Neutrophil (primary cell): Measurements from ENCODE around the gene IL17REL.
A peak's percentile ranks its signal among the peaks of the same experiment; 100 is the strongest.

Experiments
- H3K27ac ChIP-seq: fragments of 200-600 bp; sonication (generic); 2 replicates; pipeline ENCODE4 v1.5.1; 2016; ENCODE audit warnings: mild to moderate bottlenecking, moderate library complexity
- H3K27me3 ChIP-seq: fragments of 200-600 bp; sonication (generic); 2 replicates; pipeline ENCODE4 v1.6.0; 2016; ENCODE audit warnings: mild to moderate bottlenecking
- H3K36me3 ChIP-seq: fragments of 200-600 bp; sonication (generic); 2 replicates; pipeline ENCODE4 v1.5.1; 2017
- H3K4me1 ChIP-seq, 2 experiments: fragments of 200-600 bp in 1 of 2; sonication (generic) in 1 of 2; 1 replicate in 1 of 2; 2 replicates in 1 of 2; pipeline versions ENCODE4 v1.5.1 to v1.6.1; 2013 to 2016; ENCODE audit warnings: low read depth in 1 of 2, low read length in 1 of 2, mild to moderate bottlenecking in 1 of 2, moderate library complexity in 1 of 2; ENCODE audit not compliant: control insufficient read depth in 1 of 2, insufficient read depth in 1 of 2
- H3K4me3 ChIP-seq, 2 experiments: fragments of 200-600 bp in 1 of 2; sonication (generic) in 1 of 2; 1 replicate in 1 of 2; 2 replicates in 1 of 2; pipeline ENCODE4 v1.5.1; 2013 to 2016; ENCODE audit warnings: low read depth in 1 of 2, low read length in 1 of 2, mild to moderate bottlenecking in 1 of 2, moderate library complexity in 1 of 2
- H3K9me3 ChIP-seq: fragments of 200-600 bp; sonication (generic); 2 replicates; pipeline ENCODE4 v1.5.1; 2016
- TF ChIP-seq, protein P1 (sequence below): fragments of 200-600 bp; sonication (generic); IDR thresholded peaks from 2 replicates; pipeline ENCODE4 v1.5.1; 2016; ENCODE audit warnings: antibody characterized with exemption

The IL17REL gene

DNA sequence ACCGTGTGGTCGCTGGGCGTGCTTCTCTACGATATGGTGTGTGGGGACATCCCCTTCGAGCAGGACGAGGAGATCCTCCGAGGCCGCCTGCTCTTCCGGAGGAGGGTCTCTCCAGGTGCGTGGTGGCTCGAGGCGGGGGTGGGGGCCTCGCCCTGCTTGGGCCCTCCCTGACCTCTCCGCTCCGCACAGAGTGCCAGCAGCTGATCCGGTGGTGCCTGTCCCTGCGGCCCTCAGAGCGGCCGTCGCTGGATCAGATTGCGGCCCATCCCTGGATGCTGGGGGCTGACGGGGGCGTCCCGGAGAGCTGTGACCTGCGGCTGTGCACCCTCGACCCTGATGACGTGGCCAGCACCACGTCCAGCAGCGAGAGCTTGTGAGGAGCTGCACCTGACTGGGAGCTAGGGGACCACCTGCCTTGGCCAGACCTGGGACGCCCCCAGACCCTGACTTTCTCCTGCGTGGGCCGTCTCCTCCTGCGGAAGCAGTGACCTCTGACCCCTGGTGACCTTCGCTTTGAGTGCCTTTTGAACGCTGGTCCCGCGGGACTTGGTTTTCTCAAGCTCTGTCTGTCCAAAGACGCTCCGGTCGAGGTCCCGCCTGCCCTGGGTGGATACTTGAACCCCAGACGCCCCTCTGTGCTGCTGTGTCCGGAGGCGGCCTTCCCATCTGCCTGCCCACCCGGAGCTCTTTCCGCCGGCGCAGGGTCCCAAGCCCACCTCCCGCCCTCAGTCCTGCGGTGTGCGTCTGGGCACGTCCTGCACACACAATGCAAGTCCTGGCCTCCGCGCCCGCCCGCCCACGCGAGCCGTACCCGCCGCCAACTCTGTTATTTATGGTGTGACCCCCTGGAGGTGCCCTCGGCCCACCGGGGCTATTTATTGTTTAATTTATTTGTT is 49.6 kb downstream of the IL17REL start:
- Histone ChIP-seq H3K27ac (peak overlapping the region; percentile 98), H3K27me3 (peaks cover 10% of the 10 kb centered on the region), H3K36me3 (peaks cover 46% of the 10 kb centered on the region), H3K4me3 (peak overlapping the region; percentile 94 to 99), H3K4me1 (peaks cover 72 to 73% of the 10 kb centered on the region in 2 experiments), H3K9me3 (no peaks in the 10 kb centered on the region)
- TF ChIP-seq, protein P1, sequence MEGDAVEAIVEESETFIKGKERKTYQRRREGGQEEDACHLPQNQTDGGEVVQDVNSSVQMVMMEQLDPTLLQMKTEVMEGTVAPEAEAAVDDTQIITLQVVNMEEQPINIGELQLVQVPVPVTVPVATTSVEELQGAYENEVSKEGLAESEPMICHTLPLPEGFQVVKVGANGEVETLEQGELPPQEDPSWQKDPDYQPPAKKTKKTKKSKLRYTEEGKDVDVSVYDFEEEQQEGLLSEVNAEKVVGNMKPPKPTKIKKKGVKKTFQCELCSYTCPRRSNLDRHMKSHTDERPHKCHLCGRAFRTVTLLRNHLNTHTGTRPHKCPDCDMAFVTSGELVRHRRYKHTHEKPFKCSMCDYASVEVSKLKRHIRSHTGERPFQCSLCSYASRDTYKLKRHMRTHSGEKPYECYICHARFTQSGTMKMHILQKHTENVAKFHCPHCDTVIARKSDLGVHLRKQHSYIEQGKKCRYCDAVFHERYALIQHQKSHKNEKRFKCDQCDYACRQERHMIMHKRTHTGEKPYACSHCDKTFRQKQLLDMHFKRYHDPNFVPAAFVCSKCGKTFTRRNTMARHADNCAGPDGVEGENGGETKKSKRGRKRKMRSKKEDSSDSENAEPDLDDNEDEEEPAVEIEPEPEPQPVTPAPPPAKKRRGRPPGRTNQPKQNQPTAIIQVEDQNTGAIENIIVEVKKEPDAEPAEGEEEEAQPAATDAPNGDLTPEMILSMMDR: no peak

DNA sequence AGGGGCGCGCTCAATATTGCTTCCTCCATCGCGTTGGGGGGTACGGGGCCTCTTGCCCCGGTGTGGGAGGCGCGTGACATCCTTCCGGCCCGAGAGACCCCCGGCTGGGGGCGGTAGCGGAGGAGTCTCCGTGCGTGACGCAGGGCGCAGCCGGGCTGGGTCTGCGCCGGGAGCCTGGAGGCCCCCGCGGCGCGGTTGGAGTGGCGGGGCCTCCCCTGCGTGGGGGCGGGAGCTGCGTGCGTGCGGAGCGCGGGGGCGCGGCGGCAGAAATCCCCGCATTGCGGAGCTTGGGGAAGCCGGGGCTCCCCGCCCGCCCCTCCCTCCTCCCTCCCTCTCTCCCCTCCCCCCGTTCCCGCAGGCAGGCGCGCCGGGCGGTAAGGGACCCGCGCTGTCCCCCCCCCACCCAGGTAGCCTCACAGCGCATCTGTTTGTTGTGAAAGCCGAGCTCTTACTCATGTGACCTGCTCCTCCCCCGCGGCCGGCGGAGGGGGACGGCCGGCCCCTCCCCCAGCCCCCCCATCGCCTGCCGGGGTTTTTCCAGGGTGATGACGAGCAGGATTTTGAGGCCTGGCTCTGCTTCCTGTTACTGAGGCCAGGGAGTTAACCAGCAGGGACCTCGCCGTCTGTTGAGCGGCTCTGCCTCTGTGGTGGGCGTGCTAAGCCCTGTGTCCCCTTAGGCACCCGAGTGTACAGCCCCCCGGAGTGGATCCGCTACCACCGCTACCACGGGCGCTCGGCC is 50.4 kb downstream of the IL17REL start:
- H3K9me3 ChIP-seq: no peaks in the 10 kb centered on the region
- peak overlapping the region; percentile 94 to 99 for H3K4me3 ChIP-seq
- H3K27me3 ChIP-seq: peaks cover 10% of the 10 kb centered on the region
- H3K27ac ChIP-seq: peak overlapping the region; percentile 98
- TF ChIP-seq, protein P1: no peak
- H3K4me1 ChIP-seq: peaks cover 64 to 65% of the 10 kb centered on the region in 2 experiments
- peaks cover 46% of the 10 kb centered on the region for H3K36me3 ChIP-seq

DNA sequence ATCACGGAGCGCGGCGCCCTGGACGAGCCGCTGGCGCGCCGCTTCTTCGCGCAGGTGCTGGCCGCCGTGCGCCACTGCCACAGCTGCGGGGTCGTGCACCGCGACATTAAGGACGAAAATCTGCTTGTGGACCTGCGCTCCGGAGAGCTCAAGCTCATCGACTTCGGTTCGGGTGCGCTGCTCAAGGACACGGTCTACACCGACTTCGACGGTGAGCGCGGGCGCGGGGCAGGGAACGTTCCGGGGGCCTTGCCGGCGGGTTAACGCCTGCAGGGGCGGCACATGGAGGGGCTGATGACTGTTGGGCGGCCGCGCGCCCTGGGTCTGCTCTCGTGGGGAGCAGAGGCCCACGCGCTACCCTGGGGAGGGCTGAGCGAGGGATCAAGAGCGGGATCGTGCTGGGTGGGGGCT is 51.0 kb downstream of the IL17REL start:
- Histone ChIP-seq H3K9me3 (no peaks in the 10 kb centered on the region), H3K4me1 (peaks cover 58 to 59% of the 10 kb centered on the region in 2 experiments), H3K27me3 (peaks cover 10% of the 10 kb centered on the region), H3K4me3 (peak overlapping the region; percentile 94 to 99), H3K27ac (peak overlapping the region; percentile 98), H3K36me3 (peaks cover 46% of the 10 kb centered on the region)
- TF ChIP-seq, protein P1: no peak

DNA sequence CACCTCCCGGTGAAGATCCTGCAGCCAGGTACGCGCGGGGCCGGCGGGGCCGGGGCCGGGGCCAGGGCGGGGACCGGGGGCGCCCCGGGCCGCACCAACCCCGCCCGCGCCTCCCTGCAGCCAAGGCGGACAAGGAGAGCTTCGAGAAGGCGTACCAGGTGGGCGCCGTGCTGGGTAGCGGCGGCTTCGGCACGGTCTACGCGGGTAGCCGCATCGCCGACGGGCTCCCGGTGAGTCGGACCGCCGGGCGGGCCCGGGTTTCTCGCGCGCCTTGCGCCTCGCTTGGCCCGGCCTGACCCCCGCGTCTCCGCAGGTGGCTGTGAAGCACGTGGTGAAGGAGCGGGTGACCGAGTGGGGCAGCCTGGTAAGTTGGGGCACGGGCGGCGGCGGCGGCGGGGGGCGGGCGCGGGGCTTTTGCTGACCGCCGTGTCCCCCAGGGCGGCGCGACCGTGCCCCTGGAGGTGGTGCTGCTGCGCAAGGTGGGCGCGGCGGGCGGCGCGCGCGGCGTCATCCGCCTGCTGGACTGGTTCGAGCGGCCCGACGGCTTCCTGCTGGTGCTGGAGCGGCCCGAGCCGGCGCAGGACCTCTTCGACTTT is 51.5 kb downstream of the IL17REL start:
- Histone ChIP-seq H3K36me3 (peaks cover 46% of the 10 kb centered on the region), H3K4me1 (peaks cover 53 to 54% of the 10 kb centered on the region in 2 experiments), H3K27me3 (peaks cover 10% of the 10 kb centered on the region), H3K9me3 (no peaks in the 10 kb centered on the region), H3K27ac (peak overlapping the region; percentile 98), H3K4me3 (peak overlapping the region; percentile 94 to 99)
- TF ChIP-seq, protein P1: no peak

DNA sequence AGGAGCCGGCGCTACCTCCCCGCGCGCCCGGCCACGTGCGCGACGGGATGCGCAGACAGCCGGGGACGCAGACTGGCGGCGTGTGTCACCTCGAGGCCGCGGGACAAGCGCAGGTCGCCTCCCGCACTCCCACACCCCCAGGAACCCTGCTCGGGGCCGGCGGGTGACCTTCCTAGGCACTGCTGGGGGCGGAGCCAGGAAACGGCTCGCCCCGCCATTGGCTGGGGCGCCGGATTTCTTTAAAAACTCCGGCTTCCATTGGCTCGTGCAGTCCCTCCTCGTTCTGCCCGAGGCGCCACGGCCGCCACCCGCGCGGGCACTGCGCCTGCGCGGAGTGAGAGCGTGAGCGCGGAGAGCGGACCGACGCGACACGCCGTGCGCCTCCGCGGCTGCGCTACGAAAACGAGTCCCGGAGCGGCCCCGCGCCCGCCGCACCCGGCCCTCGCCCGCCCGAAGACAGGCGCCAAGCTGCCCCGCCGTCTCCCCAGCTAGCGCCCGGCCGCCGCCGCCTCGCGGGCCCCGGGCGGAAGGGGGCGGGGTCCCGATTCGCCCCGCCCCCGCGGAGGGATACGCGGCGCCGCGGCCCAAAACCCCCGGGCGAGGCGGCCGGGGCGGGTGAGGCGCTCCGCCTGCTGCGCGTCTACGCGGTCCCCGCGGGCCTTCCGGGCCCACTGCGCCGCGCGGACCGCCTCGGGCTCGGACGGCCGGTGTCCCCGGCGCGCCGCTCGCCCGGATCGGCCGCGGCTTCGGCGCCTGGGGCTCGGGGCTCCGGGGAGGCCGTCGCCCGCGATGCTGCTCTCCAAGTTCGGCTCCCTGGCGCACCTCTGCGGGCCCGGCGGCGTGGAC is 52.2 kb downstream of the IL17REL start, which contains the start of gene PIM3:
Gene PIM3, plus strand, starts transcription at position 614 of the 846 bp plus-strand sequence. Its CDS starts 176 bp downstream, at position 790.
- Histone ChIP-seq H3K4me1 (peaks cover 47% of the 10 kb centered on the region in 2 experiments), H3K9me3 (no peaks in the 10 kb centered on the region), H3K27me3 (peaks cover 10% of the 10 kb centered on the region), H3K27ac (peak within 1 kb of the TSS; percentile 98), H3K36me3 (peaks cover 41% of the 10 kb centered on the region), H3K4me3 (peak within 1 kb of the TSS; percentile 94 to 99)
- TF ChIP-seq, protein P1: peak; percentile 7
